H9 (cell line): ENCODE measurements around the gene RAP1GAP. TPM values are rescaled to one million over a fixed set of nuclear protein-coding genes. Genes with fewer than 3 reads are reported as not detected.

ENCODE experiments used
- DNase-seq: peaks from one replicate; pipeline ENCODE4 v3.0.0-alpha.2; 2017
- H2AFZ ChIP-seq: one replicate; pipeline ENCODE4 v1.6.1; 2013; ENCODE audit warnings: mild to moderate bottlenecking, low read length, control low read depth, moderate library complexity
- H2AK5ac ChIP-seq: 2 replicates; pipeline ENCODE4 v1.6.1; 2013; ENCODE audit warnings: low read length, control low read depth, mixed read lengths; ENCODE audit not compliant: insufficient read length
- H2BK120ac ChIP-seq: one replicate; pipeline ENCODE4 v1.6.1; 2013; ENCODE audit warnings: low read depth, mild to moderate bottlenecking, low read length, control low read depth, inconsistent platforms; ENCODE audit not compliant: poor library complexity, severe bottlenecking
- H2BK12ac ChIP-seq: 2 replicates; pipeline ENCODE4 v1.6.1; 2013; ENCODE audit warnings: low read length, control low read depth, mixed read lengths, low read depth; ENCODE audit not compliant: insufficient read length
- H2BK15ac ChIP-seq: 2 replicates; pipeline ENCODE4 v1.6.1; 2013; ENCODE audit warnings: low read depth, low read length, control low read depth
- H2BK20ac ChIP-seq: one replicate; pipeline ENCODE4 v1.6.1; 2013; ENCODE audit warnings: low read depth, mild to moderate bottlenecking, low read length, control low read depth, inconsistent platforms; ENCODE audit not compliant: poor library complexity, severe bottlenecking
- H2BK5ac ChIP-seq: 2 replicates; pipeline ENCODE4 v1.6.1; 2013; ENCODE audit warnings: low read length, control low read depth, mixed read lengths; ENCODE audit not compliant: insufficient read length
- H3K14ac ChIP-seq: 2 replicates; pipeline ENCODE4 v1.6.1; 2013; ENCODE audit warnings: low read length, control low read depth; ENCODE audit not compliant: insufficient read depth
- H3K18ac ChIP-seq: 2 replicates; pipeline ENCODE4 v1.6.1; 2013; ENCODE audit warnings: low read depth, mild to moderate bottlenecking, mixed read lengths, low read length, control low read depth; ENCODE audit not compliant: insufficient read length
- H3K23ac ChIP-seq: 2 replicates; pipeline ENCODE4 v1.6.1; 2013; ENCODE audit warnings: low read length, control low read depth, mixed read lengths, low read depth; ENCODE audit not compliant: insufficient read length
- H3K23me2 ChIP-seq: 2 replicates; pipeline ENCODE4 v1.6.1; 2013; ENCODE audit warnings: low read depth, mild to moderate bottlenecking, mixed read lengths, low read length, control low read depth; ENCODE audit not compliant: insufficient read length, poor library complexity, severe bottlenecking
- H3K27ac ChIP-seq: 2 replicates; pipeline ENCODE4 v1.5.1; 2013; ENCODE audit warnings: low read length, control low read depth, mixed read lengths, low read depth; ENCODE audit not compliant: insufficient read length
- H3K27me3 ChIP-seq: 2 replicates; pipeline ENCODE4 v1.6.1; 2013; ENCODE audit warnings: low read length, control low read depth, inconsistent platforms; ENCODE audit not compliant: insufficient read depth
- H3K4ac ChIP-seq: 2 replicates; pipeline ENCODE4 v1.6.1; 2013; ENCODE audit warnings: low read depth, mild to moderate bottlenecking, control low read depth, inconsistent platforms, low read length, moderate library complexity
- H3K4me1 ChIP-seq: 2 replicates; pipeline ENCODE4 v1.6.1; 2013; ENCODE audit warnings: low read length, control low read depth, inconsistent platforms; ENCODE audit not compliant: insufficient read depth
- H3K4me2 ChIP-seq: 2 replicates; pipeline ENCODE4 v1.6.1; 2013; ENCODE audit warnings: low read length, control low read depth, mixed read lengths; ENCODE audit not compliant: insufficient read length, insufficient read depth
- H3K56ac ChIP-seq: 2 replicates; pipeline ENCODE4 v1.6.1; 2013; ENCODE audit warnings: low read depth, mild to moderate bottlenecking, mixed read lengths, low read length, control low read depth; ENCODE audit not compliant: insufficient read length
- H3K79me1 ChIP-seq: 2 replicates; pipeline ENCODE4 v1.6.1; 2013; ENCODE audit warnings: low read depth, mild to moderate bottlenecking, moderate library complexity, low read length, control low read depth, inconsistent platforms; ENCODE audit not compliant: insufficient read depth, poor library complexity, severe bottlenecking
- H3K79me2 ChIP-seq: 2 replicates; pipeline ENCODE4 v1.6.1; 2013; ENCODE audit warnings: low read length, control low read depth, inconsistent platforms; ENCODE audit not compliant: insufficient read depth
- H3K9ac ChIP-seq: 2 replicates; pipeline ENCODE4 v1.6.1; 2013; ENCODE audit warnings: low read length, control low read depth, mixed read lengths; ENCODE audit not compliant: insufficient read length; ENCODE audit errors: extremely low read depth
- H3K9me3 ChIP-seq: one replicate; pipeline ENCODE4 v1.6.1; 2013; ENCODE audit warnings: low read depth, low read length, inconsistent platforms; ENCODE audit not compliant: control insufficient read depth
- H3T11ph ChIP-seq: one replicate; pipeline ENCODE4 v1.6.1; 2013; ENCODE audit warnings: mild to moderate bottlenecking, low read length, control low read depth, inconsistent platforms
- H4K20me1 ChIP-seq: one replicate; pipeline ENCODE4 v1.6.1; 2013; ENCODE audit not compliant: control insufficient read depth, insufficient read length, insufficient read depth
- H4K5ac ChIP-seq: 2 replicates; pipeline ENCODE4 v1.6.1; 2013; ENCODE audit warnings: low read depth, mild to moderate bottlenecking, mixed read lengths, low read length, control low read depth; ENCODE audit not compliant: insufficient read length
- H4K8ac ChIP-seq: replicated peaks from 2 replicates; pipeline ENCODE4 v1.6.1; 2013; ENCODE audit warnings: low read length, control low read depth, mixed read lengths, low read depth; ENCODE audit not compliant: insufficient read length
- H4K91ac ChIP-seq: 2 replicates; pipeline ENCODE4 v1.6.1; 2013; ENCODE audit warnings: low read depth, mild to moderate bottlenecking, moderate library complexity, mixed read lengths, low read length, control low read depth; ENCODE audit not compliant: insufficient read length
- H3K27ac Mint-ChIP-seq, 3 experiments: 2 replicates in 2 of 3; 3 replicates in 1 of 3; pipeline ENCODE4 v1.8.0; 2020 to 2021; ENCODE audit warnings: mixed read lengths in 3 of 3, mild to moderate bottlenecking in 1 of 3, moderate library complexity in 1 of 3
- H3K27me3 Mint-ChIP-seq: 2 replicates; pipeline ENCODE4 v1.8.0; 2021; ENCODE audit warnings: low read depth, mild to moderate bottlenecking, moderate library complexity, mixed read lengths
- H3K36me3 Mint-ChIP-seq, 3 experiments: 2 replicates in 2 of 3; 3 replicates in 1 of 3; pipeline ENCODE4 v1.8.0; 2020 to 2021; ENCODE audit warnings: low read depth in 3 of 3, mixed read lengths in 3 of 3; ENCODE audit not compliant: insufficient read depth in 1 of 3
- H3K4me1 Mint-ChIP-seq, 2 experiments: 2 replicates each; pipeline ENCODE4 v1.8.0; 2020; ENCODE audit warnings: mixed read lengths in 2 of 2
- H3K4me3 Mint-ChIP-seq, 2 experiments: 2 replicates in 1 of 2; 3 replicates in 1 of 2; pipeline ENCODE4 v1.8.0; 2020 to 2021; ENCODE audit warnings: mild to moderate bottlenecking in 2 of 2, mixed read lengths in 2 of 2, moderate library complexity in 1 of 2
- H3K9me3 Mint-ChIP-seq, 2 experiments: 2 replicates in 1 of 2; 3 replicates in 1 of 2; pipeline ENCODE4 v1.8.0; 2020; ENCODE audit warnings: mild to moderate bottlenecking in 2 of 2, mixed read lengths in 2 of 2, moderate library complexity in 1 of 2
- CTCF ChIP-seq: fragments of 200-600 bp; sonication (generic); conservative IDR thresholded peaks from 3 replicates; pipeline ENCODE4 v1.8.0; 2021; ENCODE audit warnings: antibody characterized with exemption, mild to moderate bottlenecking
- WGBS: extraction: QIAGEN DNeasy Blood & Tissue Kit; methylation state at CpG from one replicate; pipeline ENCODE4 v1.1.7; 2013; ENCODE audit warnings: missing lambda C conversion rate, low lambda C conversion rate, mixed read lengths; ENCODE audit not compliant: insufficient read length; ENCODE audit errors: extremely low coverage; 5-methylcytosine and 5-hydroxymethylcytosine counted together
- total RNA-seq: library from RNA; stranded (reverse); gene quantifications from 2 replicates; pipeline ENCODE4 v1.2.1, GENCODE V29; 2021

Gene RAP1GAP
- total RNA-seq, 1 experiment from 2014 or later = 7.9 TPM

- Histone ChIP-seq H3K18ac (peak overlapping the region; percentile 74), H2AFZ (no peak overlapping the region), H2BK15ac (no peak overlapping the region), H4K5ac (no peak overlapping the region), H2BK12ac (no peak overlapping the region), H4K8ac (no peak overlapping the region), H3K4me1 (no peaks in the 10 kb centered on the region; the same call in 1 of the 2 replicates), H3K14ac (peak overlapping the region; percentile 32; the same call in 1 of the 2 replicates), H3K9me3 (no peaks in the 10 kb centered on the region), H3K23ac (no peak overlapping the region), H2BK5ac (no peak overlapping the region), H4K20me1 (peaks cover 3% of the 10 kb centered on the region), H3K79me1 (no peaks in the 10 kb centered on the region), H3K27ac (no peak overlapping the region), H4K91ac (no peak overlapping the region), H2BK20ac (no peak overlapping the region), H3K79me2 (no peaks in the 10 kb centered on the region), H3K4me2 (peak overlapping the region; percentile 92), H3K23me2 (peaks cover 11% of the 10 kb centered on the region), H3K4ac (no peak overlapping the region), H2BK120ac (no peak overlapping the region), H3K9ac (peak overlapping the region; percentile 29), H3K27me3 (no peaks in the 10 kb centered on the region), H3K56ac (no peak overlapping the region), H2AK5ac (no peak overlapping the region), H3T11ph (no peak overlapping the region)
- DNase-seq = peak; percentile 73
- peaks cover 14 to 40% of the 10 kb centered on the region in 2 experiments for H3K4me1 Mint-ChIP-seq
- no peaks in the 10 kb centered on the region; a peak in 2 of 5 replicates for H3K9me3 Mint-ChIP-seq
- WGBS = no CpG with 5 or more reads among the region's 80 CpGs
- no peak overlapping the region for H3K27ac Mint-ChIP-seq
- no peak for TF ChIP-seq CTCF
- H3K36me3 Mint-ChIP-seq = no peaks in the 10 kb centered on the region
- peaks cover 24% of the 10 kb centered on the region for H3K27me3 Mint-ChIP-seq
- peak overlapping the region; percentile 79 to 92 for H3K4me3 Mint-ChIP-seq
These were observed 17.7 kb downstream of the RAP1GAP start for GRCh38 chr1:21651214-21652042.
